A673 (cell line): ENCODE data around the gene CREBZF.

Source experiments
- CTCF ChIP-seq: fragments of 300-800, 200-600 bp; sonication (generic); conservative IDR thresholded peaks from 2 replicates; pipeline ENCODE4 v1.5.1; 2017; ENCODE audit warnings: low read depth, mild to moderate bottlenecking, antibody characterized with exemption, low read length, moderate library complexity, mixed read lengths
- EZH2 ChIP-seq: fragments of 200-600 bp; sonication (generic); IDR thresholded peaks from 2 replicates; pipeline ENCODE4 v1.6.1; 2017; ENCODE audit warnings: borderline replicate concordance, low read depth, mild to moderate bottlenecking, mixed read lengths, antibody characterized with exemption, low read length; ENCODE audit not compliant: poor library complexity, severe bottlenecking

GRCh38 chr11:85627332-85627997 lies 37.5 kb downstream of the CREBZF start, which contains the start of gene DLG2:
- TF ChIP-seq CTCF (no peak), EZH2 (no peak)
